Osteoblast (primary cell): ENCODE data around the gene MEG3. TPM values are rescaled to one million over a fixed set of nuclear protein-coding genes. Genes with fewer than 3 reads are reported as not detected.
"Not testable (repeated sequence)": the region's sequence is repeated elsewhere in the genome, so short reads cannot be mapped to it uniquely, and the experiment has no call there.

ENCODE experiments used
- DNase-seq: peaks from one replicate; pipeline ENCODE4 v3.0.0; 2011; ENCODE audit warnings: low spot score, mixed read lengths; ENCODE audit not compliant: insufficient read length; ENCODE audit errors: missing footprints
- H2AFZ ChIP-seq: 2 replicates; pipeline ENCODE4 v1.6.0; 2011; ENCODE audit warnings: mild to moderate bottlenecking, low read length
- H3K27ac ChIP-seq: 2 replicates; pipeline ENCODE4 v1.5.1; 2011; ENCODE audit warnings: mild to moderate bottlenecking, low read depth, low read length, moderate library complexity
- H3K27me3 ChIP-seq: 2 replicates; pipeline ENCODE4 v1.6.0; 2012; ENCODE audit warnings: mild to moderate bottlenecking, control low read depth, inconsistent platforms, low read length, moderate library complexity; ENCODE audit not compliant: insufficient read depth
- H3K36me3 ChIP-seq: 2 replicates; pipeline ENCODE4 v1.5.1; 2011; ENCODE audit warnings: mild to moderate bottlenecking, low read length, control low read depth, moderate library complexity; ENCODE audit not compliant: insufficient read depth
- H3K4me1 ChIP-seq: 2 replicates; pipeline ENCODE4 v1.5.1; 2011; ENCODE audit warnings: mild to moderate bottlenecking, low read length, control low read depth, moderate library complexity; ENCODE audit not compliant: insufficient read depth
- H3K4me2 ChIP-seq: 2 replicates; pipeline ENCODE4 v1.6.0; 2011; ENCODE audit warnings: mild to moderate bottlenecking, low read length; ENCODE audit not compliant: insufficient read depth
- H3K4me3 ChIP-seq: fragments of 200-600 bp; sonication (generic); 3 replicates; pipeline ENCODE4 v1.5.1; 2012; ENCODE audit warnings: mild to moderate bottlenecking, low read length, inconsistent platforms; ENCODE audit not compliant: insufficient read depth
- H3K79me2 ChIP-seq: 2 replicates; pipeline ENCODE4 v1.6.0; 2012; ENCODE audit warnings: mild to moderate bottlenecking, low read length, control low read depth, inconsistent platforms; ENCODE audit not compliant: insufficient read depth
- H3K9me3 ChIP-seq: 2 replicates; pipeline ENCODE4 v1.5.1; 2011; ENCODE audit warnings: low read depth, low read length, control low read depth
- H4K20me1 ChIP-seq: 2 replicates; pipeline ENCODE4 v1.6.0; 2012; ENCODE audit warnings: mild to moderate bottlenecking, low read length, control low read depth; ENCODE audit not compliant: insufficient read depth
- CTCF ChIP-seq: IDR thresholded peaks from 2 replicates; pipeline ENCODE4 v1.5.1; 2011; ENCODE audit warnings: mild to moderate bottlenecking, low read depth, low read length, moderate library complexity; ENCODE audit errors: extremely low read depth
- total RNA-seq: library from RNA; depleted of rRNA; stranded (reverse); fragments of >200 nt; gene quantifications from 2 replicates; pipeline ENCODE4 v1.2.3, GENCODE V29; 2012

Gene MEG3
- total RNA-seq, 1 donor, result 200 TPM

- Histone ChIP-seq H3K27ac (no peak overlapping the region), H3K4me3 (no peak overlapping the region), H3K4me1 (no peaks in the 10 kb centered on the region), H3K9me3 (no peaks in the 10 kb centered on the region), H3K79me2 (no peaks in the 10 kb centered on the region), H3K4me2 (no peak overlapping the region), H3K27me3 (peaks cover 17% of the 10 kb centered on the region), H3K36me3 (no peaks in the 10 kb centered on the region), H4K20me1 (no peaks in the 10 kb centered on the region), H2AFZ (no peak overlapping the region)
- peak; percentile 37 for DNase-seq
- TF ChIP-seq CTCF, result no peak
Observed at GRCh38 chr14:100791995-100792394, 33.9 kb upstream of the MEG3 start.

GRCh38 chr14:100796946-100797345 lies 29.0 kb upstream of the MEG3 start:
- Histone ChIP-seq H3K79me2 (no peaks in the 10 kb centered on the region), H4K20me1 (no peaks in the 10 kb centered on the region), H3K4me3 (no peak overlapping the region), H3K9me3 (no peaks in the 10 kb centered on the region), H3K4me2 (no peak overlapping the region), H3K36me3 (no peaks in the 10 kb centered on the region), H2AFZ (no peak overlapping the region), H3K27me3 (peaks cover 23% of the 10 kb centered on the region), H3K4me1 (no peaks in the 10 kb centered on the region), H3K27ac (no peak overlapping the region)
- no peak for TF ChIP-seq CTCF
- no peak for DNase-seq

DNA sequence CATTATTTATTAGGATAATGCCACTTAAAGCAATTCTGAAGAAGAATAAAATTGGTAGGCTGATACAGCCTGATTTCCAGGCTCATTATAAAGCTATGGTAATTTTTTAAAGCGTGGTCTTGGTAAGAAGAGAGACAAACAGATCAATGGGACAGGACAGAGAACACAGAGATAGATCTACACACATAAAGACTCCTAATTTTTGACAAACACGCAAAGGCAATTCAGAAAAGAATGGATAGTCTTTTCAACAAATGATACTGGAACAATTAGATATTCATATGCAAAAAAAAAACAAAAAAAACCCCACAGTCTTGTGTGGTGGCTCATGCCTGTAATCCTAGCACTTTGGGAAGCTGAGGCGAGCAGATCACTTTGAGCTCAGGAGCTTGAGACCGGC lies 25.9 kb upstream of the MEG3 start:
- H3K4me1 ChIP-seq, result no peaks in the 10 kb centered on the region
- no peaks in the 10 kb centered on the region for H3K79me2 ChIP-seq
- H2AFZ ChIP-seq, result no peak overlapping the region
- DNase-seq, result no peak
- peaks cover 28% of the 10 kb centered on the region for H3K27me3 ChIP-seq
- TF ChIP-seq CTCF, result no peak
- H3K9me3 ChIP-seq, result no peaks in the 10 kb centered on the region
- H3K4me2 ChIP-seq, result no peak overlapping the region
- no peak overlapping the region for H3K4me3 ChIP-seq
- H3K27ac ChIP-seq, result no peak overlapping the region
- H4K20me1 ChIP-seq, result no peaks in the 10 kb centered on the region
- no peaks in the 10 kb centered on the region for H3K36me3 ChIP-seq

DNA sequence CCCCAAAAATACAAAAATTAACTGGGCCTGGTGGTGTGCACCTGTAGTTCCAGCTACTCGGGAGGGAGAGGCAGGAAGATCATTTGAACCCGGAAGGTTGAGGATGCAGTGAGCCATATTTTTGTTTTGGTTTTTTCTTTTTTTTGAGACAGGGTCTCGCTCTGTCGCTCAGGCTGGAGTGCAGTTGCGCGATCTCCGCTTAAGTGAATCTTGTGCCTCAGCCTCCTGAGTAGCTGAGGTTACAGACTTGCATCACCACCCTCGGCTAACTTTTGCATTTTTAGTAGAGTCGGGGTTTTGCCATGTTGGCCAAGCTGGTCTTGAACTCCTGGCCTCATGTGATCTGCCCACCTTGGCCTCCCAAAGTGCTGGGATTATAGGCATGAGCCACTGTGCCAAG lies 24.5 kb upstream of the MEG3 start:
- H2AFZ ChIP-seq, DNase-seq, H3K4me3 ChIP-seq, H3K79me2 ChIP-seq, H3K4me1 ChIP-seq, H3K4me2 ChIP-seq, H4K20me1 ChIP-seq, H3K9me3 ChIP-seq, H3K27ac ChIP-seq, H3K36me3 ChIP-seq: not testable (repeated sequence)
- H3K27me3 ChIP-seq, result peaks cover 35% of the 10 kb centered on the region

GRCh38 chr14:100802179-100802578 lies 23.7 kb upstream of the MEG3 start:
- H3K79me2 ChIP-seq, result no peaks in the 10 kb centered on the region
- no peaks in the 10 kb centered on the region for H3K9me3 ChIP-seq
- no peaks in the 10 kb centered on the region for H4K20me1 ChIP-seq
- no peak overlapping the region for H3K27ac ChIP-seq
- no peak overlapping the region for H2AFZ ChIP-seq
- no peak for TF ChIP-seq CTCF
- no peak overlapping the region for H3K4me3 ChIP-seq
- DNase-seq, result no peak
- H3K36me3 ChIP-seq, result no peaks in the 10 kb centered on the region
- no peak overlapping the region for H3K4me2 ChIP-seq
- H3K4me1 ChIP-seq, result no peaks in the 10 kb centered on the region
- H3K27me3 ChIP-seq, result peaks cover 35% of the 10 kb centered on the region
